Spleen (tissue), 7 donors: ENCODE results near the gene TWIST2.

Experiments
- POLR2A ChIP-seq, 3 donors: fragments of 450-650 bp; IDR thresholded peaks; one replicate each; pipeline ENCODE4 v1.5.1; 2017; ENCODE audit warnings: antibody characterized with exemption in 3 of 3, mild to moderate bottlenecking in 1 of 3
- POLR2AphosphoS5 ChIP-seq, 3 donors: sonication (generic); formaldehyde crosslinking; IDR thresholded peaks; one replicate each; pipeline ENCODE4 v1.5.1; 2017; ENCODE audit warnings: antibody characterized with exemption in 3 of 3
- TF ChIP-seq, protein P1 (sequence below), 11 experiments: fragments of 200-600 bp in 7 of 11; fragments of 450-650 bp in 4 of 11; sonication (generic) in 4 of 11; IDR thresholded peaks in 8 of 11; conservative IDR thresholded peaks in 3 of 11; 1 replicate in 7 of 11; 2 replicates in 4 of 11; pipeline versions ENCODE4 v1.4.0 to v1.8.0; 2016 to 2021; ENCODE audit warnings: antibody characterized with exemption in 11 of 11, inconsistent platforms in 4 of 11, mild to moderate bottlenecking in 1 of 11
- donor health status: DM: no; HTN: no; CAD: no; lungs with moderate emphysema.
- donor health status: DM: no; HTN: no; CAD: no.
- donor health status: DM: no; HTN: no; CAD: no.

DNA sequence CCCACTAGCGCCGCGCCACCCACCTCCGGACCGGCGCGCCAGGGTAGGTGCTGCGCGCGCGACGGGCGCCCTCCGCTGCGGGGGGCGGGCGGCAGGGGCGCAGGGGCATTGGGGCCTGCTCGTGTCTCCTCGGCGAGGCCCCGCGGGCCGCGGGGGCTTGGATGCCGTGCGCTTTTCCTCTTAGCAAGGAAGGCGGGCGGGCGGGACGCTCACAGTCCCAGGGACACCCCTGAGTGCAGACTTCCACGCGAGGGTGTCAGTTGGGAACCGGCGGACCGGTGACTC, 748 bp downstream of the TWIST2 start:
- TF ChIP-seq, protein P1, sequence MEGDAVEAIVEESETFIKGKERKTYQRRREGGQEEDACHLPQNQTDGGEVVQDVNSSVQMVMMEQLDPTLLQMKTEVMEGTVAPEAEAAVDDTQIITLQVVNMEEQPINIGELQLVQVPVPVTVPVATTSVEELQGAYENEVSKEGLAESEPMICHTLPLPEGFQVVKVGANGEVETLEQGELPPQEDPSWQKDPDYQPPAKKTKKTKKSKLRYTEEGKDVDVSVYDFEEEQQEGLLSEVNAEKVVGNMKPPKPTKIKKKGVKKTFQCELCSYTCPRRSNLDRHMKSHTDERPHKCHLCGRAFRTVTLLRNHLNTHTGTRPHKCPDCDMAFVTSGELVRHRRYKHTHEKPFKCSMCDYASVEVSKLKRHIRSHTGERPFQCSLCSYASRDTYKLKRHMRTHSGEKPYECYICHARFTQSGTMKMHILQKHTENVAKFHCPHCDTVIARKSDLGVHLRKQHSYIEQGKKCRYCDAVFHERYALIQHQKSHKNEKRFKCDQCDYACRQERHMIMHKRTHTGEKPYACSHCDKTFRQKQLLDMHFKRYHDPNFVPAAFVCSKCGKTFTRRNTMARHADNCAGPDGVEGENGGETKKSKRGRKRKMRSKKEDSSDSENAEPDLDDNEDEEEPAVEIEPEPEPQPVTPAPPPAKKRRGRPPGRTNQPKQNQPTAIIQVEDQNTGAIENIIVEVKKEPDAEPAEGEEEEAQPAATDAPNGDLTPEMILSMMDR (IDR thresholded peaks at IDR 0.05 in 8 of 11, conservative IDR thresholded peaks at IDR 0.05 in 3 of 11) = no peak
- TF ChIP-seq POLR2A (IDR thresholded peaks at IDR 0.05) = no peak
- TF ChIP-seq POLR2AphosphoS5 (IDR thresholded peaks at IDR 0.05) = no peak
